Right lobe of liver (tissue), 6 donors: ENCODE measurements around the gene ACVR1. TPM values are rescaled to one million over a fixed set of nuclear protein-coding genes. Genes with fewer than 3 reads are reported as not detected.

ENCODE experiments used
- ATAC-seq, 4 donors: fragments of 200-7000 bp; cut with Tn5 transposase; one replicate each; pipeline ENCODE4 v1.9.1; 2020; ENCODE audit warnings: mild to moderate bottlenecking in 4 of 4, moderate library complexity in 4 of 4
- DNase-seq, 3 donors: peaks; one replicate each; pipeline ENCODE4 v3.0.0-alpha.2; 2020
- H3K27ac ChIP-seq, 3 donors: fragments of 200-600 bp; one replicate each; pipeline ENCODE4 v1.8.0; 2022
- H3K27me3 ChIP-seq, 2 donors: fragments of 200-600 bp; one replicate each; pipeline ENCODE4 v1.8.0; 2022
- H3K36me3 ChIP-seq, 4 donors: fragments of 200-600 bp; sonication (generic) in 1 of 4; one replicate each; pipeline versions ENCODE4 v1.5.1 to v1.8.0; 2017 to 2022; ENCODE audit warnings: control low read depth in 1 of 4
- H3K4me1 ChIP-seq, 4 donors: fragments of 200-600 bp; sonication (generic) in 1 of 4; one replicate each; pipeline versions ENCODE4 v1.5.1 to v1.8.0; 2017 to 2022; ENCODE audit warnings: control low read depth in 1 of 4
- H3K4me3 ChIP-seq, 3 donors: fragments of 200-600 bp; one replicate each; pipeline ENCODE4 v1.8.0; 2022
- H3K9me3 ChIP-seq, 4 donors: fragments of 200-600 bp; sonication (generic) in 1 of 4; one replicate each; pipeline versions ENCODE4 v1.5.1 to v1.8.0; 2017 to 2022; ENCODE audit warnings: control low read depth in 1 of 4
- CTCF ChIP-seq, 4 donors: fragments of 200-600 bp in 3 of 4; fragments of 450-650 bp in 1 of 4; IDR thresholded peaks; one replicate each; pipeline versions ENCODE4 v1.5.1 to v1.8.0; 2016 to 2022; ENCODE audit warnings: antibody characterized with exemption in 4 of 4, mild to moderate bottlenecking in 2 of 4
- POLR2A ChIP-seq: fragments of 450-650 bp; IDR thresholded peaks from one replicate; pipeline ENCODE4 v1.6.1; 2017; ENCODE audit warnings: antibody characterized with exemption, mild to moderate bottlenecking
- WGBS: methylation state at CpG from one replicate; pipeline ENCODE4 v1.1.6; 2018; ENCODE audit warnings: low coverage, low lambda C conversion rate; ENCODE audit not compliant: insufficient coverage; ENCODE audit errors: missing lambda C conversion rate; 5-methylcytosine and 5-hydroxymethylcytosine counted together
- intact Hi-C, 2 donors: fragments of 100-400 bp; cut with DNase I; formaldehyde crosslinking; loops; one replicate each; pipeline versions ENCODE4 v1.11.2 to v1.14.1; 2022
- total RNA-seq, 6 experiments: library from RNA; depleted of rRNA in 2 of 6; stranded (reverse); fragments of >200 nt in 2 of 6; fragmentation: NEBNext Ultra II Directional in 3 of 6; extraction: Animal tissue kit (Norgen Biotek cat#: 25700) in 3 of 6; gene quantifications; one replicate each; pipeline versions ENCODE4 v1.1.0 to v1.2.4, GENCODE V29; 2016 to 2023
- donor health status: DM: no; HTN: yes; CAD: no.
- donor health status: DM: no; HTN: no; CAD: no.
- donor health status: DM: no; HTN: no; CAD: no.
- donor health status: DM: no; HTN: yes; CAD: no.
- donor health status: DM: no; HTN: yes; CAD: no.

ACVR1 gene
- total RNA-seq, 6 experiments from 2014 or later = 10.9 to 25.1 (median 14.6) TPM

DNA sequence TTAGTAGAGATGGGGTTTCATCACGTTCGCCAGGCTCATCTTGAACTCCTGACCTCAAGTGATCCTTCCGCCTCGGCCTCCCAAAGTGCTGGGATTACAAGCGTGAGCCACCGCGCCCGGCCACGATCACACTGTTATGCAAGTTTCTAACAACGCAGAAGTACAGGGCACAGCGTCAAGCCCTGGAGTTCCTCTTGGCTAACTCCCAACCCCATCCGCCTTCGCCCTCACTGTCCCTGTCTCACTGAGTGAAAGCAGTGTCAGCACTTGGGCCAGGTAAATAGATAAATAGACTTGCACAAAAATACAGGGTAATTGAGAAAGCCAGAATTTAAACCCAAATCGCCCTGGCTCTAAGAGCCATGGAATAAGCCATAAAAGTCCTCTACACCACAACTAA is 111.7 kb downstream of the ACVR1 start:
- peak overlapping the region in 2 of 3 donors; percentile 29 to 60 for H3K27ac ChIP-seq
- ATAC-seq = peak; percentile 95 to 100 (median 98)
- intact Hi-C loops = no loop called here
- H3K9me3 ChIP-seq = no peaks in the 10 kb centered on the region
- 40% methylated on average over 14 of the region's 14 CpGs for WGBS
- H3K27me3 ChIP-seq = no peaks in the 10 kb centered on the region
- H3K4me3 ChIP-seq = no peak overlapping the region
- H3K36me3 ChIP-seq = peaks cover 0 to 28% (median 12%) of the 10 kb centered on the region in 4 donors
- peak; percentile 79 to 92 (median 92) for DNase-seq
- peaks cover 0 to 14% (median 3%) of the 10 kb centered on the region in 4 donors for H3K4me1 ChIP-seq
- TF ChIP-seq CTCF (IDR thresholded peaks at IDR 0.05) (no peak), POLR2A (no peak)

DNA sequence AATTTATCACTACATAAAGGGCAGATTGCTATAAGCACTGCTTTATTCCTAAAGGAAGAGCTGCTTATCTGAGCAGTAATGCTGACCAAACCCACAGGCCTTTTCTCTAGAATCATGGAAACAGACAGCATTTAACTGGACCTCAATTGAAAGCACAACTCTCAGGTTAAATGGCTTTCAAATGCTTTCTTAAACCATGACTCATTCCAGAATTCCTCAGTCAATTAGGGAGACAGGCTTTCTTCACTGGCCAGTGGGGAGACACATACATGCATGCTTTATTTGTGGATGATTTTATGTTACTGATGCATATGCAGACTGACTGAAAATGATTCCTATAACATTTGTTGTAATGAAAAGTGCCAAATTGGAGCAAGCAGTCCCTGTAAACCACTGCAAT is 114.6 kb downstream of the ACVR1 start:
- no peak for ATAC-seq
- intact Hi-C loops = no loop called here
- H3K27ac ChIP-seq = peak overlapping the region in 1 of 3 donors; percentile 22
- H3K4me1 ChIP-seq = peaks cover 0 to 14% (median 3%) of the 10 kb centered on the region in 4 donors
- peaks cover 0 to 12% (median 4%) of the 10 kb centered on the region in 4 donors for H3K36me3 ChIP-seq
- TF ChIP-seq POLR2A = no peak
- no peak overlapping the region for H3K4me3 ChIP-seq
- no peaks in the 10 kb centered on the region for H3K27me3 ChIP-seq
- no peaks in the 10 kb centered on the region for H3K9me3 ChIP-seq
- DNase-seq = no peak

GRCh38 chr2:157760949-157761348 is 115.2 kb downstream of the ACVR1 start:
- ATAC-seq (peak in 2 of 4 donors; percentile 9 to 46), DNase-seq (no peak)
- WGBS = 77% methylated on average over 5 of the region's 5 CpGs
- Histone ChIP-seq H3K27ac (peak overlapping the region in 1 of 3 donors; percentile 22), H3K9me3 (no peaks in the 10 kb centered on the region), H3K4me1 (peaks cover 0 to 14% (median 3%) of the 10 kb centered on the region in 4 donors), H3K36me3 (peaks cover 0 to 8% (median 1%) of the 10 kb centered on the region in 4 donors), H3K27me3 (no peaks in the 10 kb centered on the region), H3K4me3 (no peak overlapping the region)
- peak in 1 of 4 donors; percentile 43 for TF ChIP-seq CTCF (IDR thresholded peaks at IDR 0.05)
- no peak for TF ChIP-seq POLR2A
- intact Hi-C loops = no loop called here

DNA sequence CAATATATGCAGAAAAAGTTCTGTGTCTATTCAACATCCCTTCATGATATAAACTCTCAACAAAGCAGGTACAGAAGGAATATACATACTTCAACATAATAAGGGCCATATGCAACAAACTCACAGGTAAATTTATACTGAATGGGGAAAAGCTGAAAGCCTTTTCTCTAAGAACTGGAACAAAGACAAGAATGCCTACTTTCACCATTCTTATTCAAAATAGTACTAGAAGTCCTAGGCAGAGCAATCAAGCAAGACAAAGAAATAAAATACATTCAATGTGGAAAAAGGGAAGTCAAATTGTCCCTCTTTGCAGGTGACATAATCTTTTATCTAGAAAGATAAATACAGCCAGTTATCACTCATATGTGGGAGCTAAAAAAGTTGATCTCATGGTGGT is 116.3 kb downstream of the ACVR1 start:
- H3K4me1 ChIP-seq = peaks cover 0 to 9% (median under 1%) of the 10 kb centered on the region in 4 donors
- DNase-seq (no peak), ATAC-seq (no peak)
- no peak overlapping the region for H3K4me3 ChIP-seq
- intact Hi-C loops = no loop called here
- no peaks in the 10 kb centered on the region for H3K27me3 ChIP-seq
- H3K27ac ChIP-seq = no peak overlapping the region
- no peaks in the 10 kb centered on the region for H3K36me3 ChIP-seq
- H3K9me3 ChIP-seq = no peaks in the 10 kb centered on the region
- TF ChIP-seq CTCF (IDR thresholded peaks at IDR 0.05) (no peak), POLR2A (no peak)

DNA sequence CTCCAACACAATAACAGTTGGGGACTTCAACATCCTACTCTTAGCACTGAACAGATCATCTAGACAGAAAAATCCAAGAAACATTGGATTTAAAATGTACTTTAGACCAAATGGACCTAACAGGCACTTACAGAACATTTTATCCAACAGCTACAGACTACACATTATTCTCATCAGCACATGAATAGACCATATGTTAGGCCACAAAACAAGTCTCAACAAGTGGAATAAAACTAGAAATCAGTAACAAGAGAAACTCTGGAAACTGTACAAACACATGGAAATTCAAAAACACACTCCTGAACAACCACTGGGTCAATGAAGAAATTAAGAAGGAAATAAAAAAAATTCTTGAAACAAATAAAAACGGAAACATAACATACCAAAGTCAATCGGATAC is 117.5 kb downstream of the ACVR1 start:
- Histone ChIP-seq H3K27ac (no peak overlapping the region), H3K4me3 (no peak overlapping the region), H3K27me3 (no peaks in the 10 kb centered on the region), H3K4me1 (peaks cover 0 to 2% (median 0%) of the 10 kb centered on the region in 4 donors), H3K9me3 (no peaks in the 10 kb centered on the region), H3K36me3 (peaks cover 0 to 8% (median 0%) of the 10 kb centered on the region in 4 donors)
- TF ChIP-seq CTCF (IDR thresholded peaks at IDR 0.05) = no peak
- TF ChIP-seq POLR2A = no peak
- intact Hi-C loops = no loop called here
- no peak for DNase-seq
- 100% methylated on average over 2 of the region's 2 CpGs for WGBS
- no peak for ATAC-seq
